Stimulated activated CD8-positive, alpha-beta memory T cell treated with anti-CD3 and anti-CD28 coated beads, Interleukin-2, amount 100 ng/mL, for 48 hours (primary cell): ENCODE measurements around the gene IWS1.

Experiments
- DNase-seq, 2 donors: peaks; one replicate each; pipeline ENCODE4 v3.0.0-alpha.2; 2020; ENCODE audit warnings: low read depth in 2 of 2

IWS1 gene

GRCh38 chr2:127498386-127498785, 27.9 kb downstream of the IWS1 start:
- DNase-seq: no peak

DNA sequence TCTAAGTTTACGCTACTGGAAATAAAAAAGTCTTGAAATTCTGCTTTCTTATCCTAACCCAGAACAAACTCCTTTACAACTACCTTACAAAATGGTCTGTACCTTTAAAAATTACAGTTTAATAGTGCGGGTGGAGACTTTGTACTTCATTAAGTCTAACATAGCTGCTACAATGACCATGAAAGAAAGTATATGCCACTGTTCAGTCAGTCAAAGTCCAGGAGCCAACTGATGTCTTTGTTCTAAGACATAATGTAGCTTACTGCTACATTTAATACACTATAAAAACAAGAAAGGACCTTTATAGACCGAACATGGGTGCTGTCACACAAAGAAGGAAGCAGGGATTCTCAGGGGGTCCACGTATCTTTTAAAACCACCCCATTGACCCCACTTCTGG, 36.0 kb downstream of the IWS1 start:
- DNase-seq: no peak

GRCh38 chr2:127486247-127487058, 39.8 kb downstream of the IWS1 start:
- DNase-seq: no peak

DNA sequence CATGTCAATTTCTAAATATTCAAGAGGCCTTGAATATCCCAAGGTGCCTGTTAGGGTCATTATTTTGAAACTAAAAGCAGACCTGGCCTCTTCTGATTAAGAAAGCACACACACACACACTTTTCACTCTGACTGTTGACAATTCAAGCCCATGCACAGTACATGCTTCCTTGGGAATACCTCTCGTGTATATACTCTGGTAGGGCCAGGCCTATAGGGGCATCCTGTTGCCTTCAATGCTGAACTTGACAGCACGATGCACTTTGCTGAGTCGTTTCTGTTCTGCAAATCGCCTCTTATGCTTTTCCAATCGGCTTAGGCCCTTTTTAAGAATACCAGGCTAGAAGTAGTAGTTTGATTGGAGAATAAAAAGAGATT, 40.6 kb downstream of the IWS1 start:
- DNase-seq: no peak

- DNase-seq: no peak
Observed at GRCh38 chr2:127485051-127485693, 41.1 kb downstream of the IWS1 start.

GRCh38 chr2:127482031-127482430, 44.3 kb downstream of the IWS1 start:
- DNase-seq: no peak

DNA sequence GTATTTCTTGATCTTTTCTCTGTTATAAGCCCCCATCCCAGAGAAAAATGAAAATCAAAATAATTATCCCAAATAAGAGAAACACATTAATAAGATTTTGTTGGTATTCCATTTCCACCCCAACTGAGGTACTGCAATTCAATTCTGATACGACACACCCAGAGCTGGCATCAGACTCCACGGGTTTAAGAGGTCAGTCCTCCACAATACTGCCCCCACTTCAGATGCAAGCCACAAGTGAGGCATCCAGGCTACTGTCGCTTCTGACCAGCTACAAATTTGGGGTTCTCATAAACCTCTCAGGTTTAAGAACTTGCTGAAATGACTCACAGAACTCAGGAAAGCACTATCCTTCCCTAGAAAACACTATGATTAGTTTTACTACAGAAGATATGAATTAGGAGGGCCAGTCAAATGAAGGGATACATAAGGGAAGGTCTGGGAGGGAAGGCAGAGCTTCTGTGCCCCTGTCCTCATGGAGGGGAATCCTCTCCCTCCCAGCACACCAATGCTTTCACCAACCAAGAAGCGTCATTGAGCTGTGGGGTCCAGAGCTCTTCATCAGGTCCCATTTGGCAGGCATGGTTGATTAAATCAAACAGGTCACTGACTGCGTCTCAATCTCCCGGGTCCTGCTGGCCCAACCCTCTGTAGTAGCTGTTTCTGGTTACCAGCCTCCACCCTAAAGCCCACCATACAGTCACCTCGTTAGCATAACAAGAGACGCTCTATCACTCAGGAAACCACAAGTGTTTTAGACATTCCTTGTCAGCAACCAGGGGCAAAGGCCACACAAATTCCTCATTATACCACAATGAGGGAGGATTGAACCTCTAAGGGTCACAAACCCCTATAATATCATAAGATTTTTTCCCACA, 46.2 kb downstream of the IWS1 start:
- no peak for DNase-seq

DNA sequence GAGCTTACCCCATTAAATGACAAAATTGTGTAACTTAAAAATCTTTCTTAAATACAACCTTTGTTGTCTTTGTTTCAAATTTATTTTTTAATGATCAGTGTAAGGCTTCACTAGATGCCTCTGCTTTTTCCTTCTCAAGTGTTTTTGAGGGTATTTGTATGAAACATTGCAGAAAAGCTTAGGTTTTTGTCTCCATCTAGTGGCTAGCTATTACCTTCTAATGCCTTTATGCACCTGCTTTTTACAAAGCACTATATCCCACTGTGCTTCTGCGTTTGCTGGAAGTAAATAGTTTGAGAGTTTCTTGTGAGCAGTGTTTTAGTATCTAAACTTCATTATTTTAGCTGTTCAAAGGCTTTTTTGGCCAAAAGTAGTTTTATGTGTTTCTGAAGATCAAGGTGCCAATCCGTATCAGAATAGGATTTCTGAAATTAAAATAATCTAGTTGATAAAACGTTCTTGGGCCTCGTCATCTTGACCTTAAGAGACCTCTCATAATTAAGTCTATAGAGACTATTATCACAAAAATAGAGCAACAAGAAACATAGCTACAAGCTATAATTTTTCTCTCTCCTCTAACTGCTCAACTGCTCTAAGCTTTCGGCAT, 47.0 kb downstream of the IWS1 start:
- no peak for DNase-seq

- DNase-seq: no peak
Observed at GRCh38 chr2:127475788-127476187, 50.5 kb downstream of the IWS1 start.

DNA sequence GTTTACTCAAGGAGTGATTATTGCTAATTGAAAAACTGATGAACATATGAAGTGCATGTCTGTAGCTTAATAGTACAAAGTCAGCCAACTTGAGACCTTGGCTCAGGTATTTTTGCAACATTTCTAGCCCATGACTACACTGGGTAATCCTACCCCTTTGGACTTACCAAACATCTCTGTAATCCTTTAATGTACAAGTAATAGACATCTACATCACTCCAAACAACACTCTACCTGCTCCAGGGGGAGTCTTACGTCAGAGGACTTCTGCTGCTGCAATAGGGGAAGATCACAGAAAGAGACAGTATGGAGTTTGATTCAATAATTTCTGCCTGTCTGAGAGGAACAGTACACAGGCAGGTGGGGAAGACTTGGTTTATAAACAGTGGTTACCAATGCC, 54.0 kb downstream of the IWS1 start:
- DNase-seq: no peak

- DNase-seq: no peak
Observed at GRCh38 chr2:127471286-127471988, 54.9 kb downstream of the IWS1 start.

DNA sequence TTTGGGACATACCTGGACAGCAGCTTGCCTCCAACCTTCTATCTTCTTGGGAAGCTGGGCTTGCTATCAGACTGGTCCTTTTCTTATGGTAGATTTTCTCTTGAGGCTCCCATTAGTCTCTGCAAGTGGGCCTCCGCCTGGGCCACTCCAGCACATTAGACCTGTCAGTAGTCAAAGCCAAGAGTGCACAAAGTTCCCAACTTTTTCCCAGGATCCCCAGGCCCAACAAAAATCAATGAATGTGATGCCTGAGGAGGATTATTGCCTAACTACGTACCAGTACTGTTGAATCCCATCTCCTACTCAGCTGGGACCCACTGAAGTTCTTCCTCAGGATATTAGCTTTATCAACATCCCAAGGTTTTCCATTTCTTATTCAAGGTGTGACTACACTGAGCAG, 56.3 kb downstream of the IWS1 start:
- no peak for DNase-seq

GRCh38 chr2:127469051-127469450, 57.2 kb downstream of the IWS1 start:
- no peak for DNase-seq

DNA sequence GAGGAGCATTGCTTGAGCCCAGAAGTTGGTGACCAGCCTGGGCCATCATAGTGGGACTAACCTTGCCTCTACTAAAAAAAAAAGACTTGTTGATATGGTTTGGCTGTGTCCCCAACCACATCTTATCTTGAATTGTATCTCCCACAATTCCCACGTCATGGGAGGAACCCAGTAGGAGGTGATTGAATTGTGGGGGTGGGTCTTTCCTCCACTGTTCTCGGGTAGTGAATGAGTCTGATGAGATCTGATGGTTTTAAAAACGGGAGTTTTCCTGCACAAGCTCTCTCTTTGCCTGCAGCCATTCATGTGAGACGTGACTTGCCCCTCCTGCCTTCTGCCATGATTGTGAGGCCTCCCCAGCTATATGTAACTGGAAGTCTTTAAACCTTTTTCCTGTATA, 61.0 kb downstream of the IWS1 start:
- no peak for DNase-seq

- DNase-seq: no peak
Observed at GRCh38 chr2:127464470-127465257, 61.6 kb downstream of the IWS1 start.

GRCh38 chr2:127463155-127463991, 62.9 kb downstream of the IWS1 start:
- no peak for DNase-seq

- no peak for DNase-seq
Observed at GRCh38 chr2:127462461-127462860, 63.8 kb downstream of the IWS1 start.

GRCh38 chr2:127456960-127457359, 69.3 kb downstream of the IWS1 start:
- DNase-seq: no peak

GRCh38 chr2:127455566-127456493, 70.5 kb downstream of the IWS1 start:
- DNase-seq: no peak
